GM11168 (cell line): ENCODE measurements around the gene RTF1.

Experiments
- in situ Hi-C: fragments of 300-500 bp; cut with MboI; formaldehyde crosslinking; loops from one replicate; pipeline ENCODE4 v1.12.0; 2022; ENCODE audit warnings: low sequenced_read_pairs; ENCODE audit not compliant: unreplicated experiment

RTF1 gene

GRCh38 chr15:41502795-41503668 lies 86.1 kb downstream of the RTF1 start:
- in situ Hi-C loops: no loop called here

GRCh38 chr15:41503669-41504010 lies 86.7 kb downstream of the RTF1 start:
- in situ Hi-C loops: no loop called here

GRCh38 chr15:41504751-41505492 lies 88.0 kb downstream of the RTF1 start:
- in situ Hi-C loops: no loop called here

DNA sequence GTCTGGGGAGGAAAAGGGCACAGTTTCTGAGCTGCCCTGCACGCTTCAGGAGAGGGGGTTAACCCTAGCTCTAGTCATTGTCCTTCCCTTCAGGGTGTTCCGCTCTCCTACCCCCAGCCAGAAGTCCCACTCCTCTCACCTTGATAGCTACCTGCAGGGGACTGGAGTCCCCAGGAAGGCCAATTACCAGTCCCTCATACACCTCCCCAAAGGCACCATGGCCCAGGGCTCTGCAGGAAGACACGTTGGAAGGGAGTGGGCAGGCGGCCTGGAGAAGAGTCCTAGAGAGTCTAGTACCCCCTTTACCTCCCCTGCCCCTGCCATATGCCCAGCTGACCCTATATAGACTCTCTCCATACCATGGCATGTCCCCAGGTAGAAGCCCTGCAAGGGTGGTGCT lies 88.9 kb downstream of the RTF1 start:
- in situ Hi-C loops: no loop called here

DNA sequence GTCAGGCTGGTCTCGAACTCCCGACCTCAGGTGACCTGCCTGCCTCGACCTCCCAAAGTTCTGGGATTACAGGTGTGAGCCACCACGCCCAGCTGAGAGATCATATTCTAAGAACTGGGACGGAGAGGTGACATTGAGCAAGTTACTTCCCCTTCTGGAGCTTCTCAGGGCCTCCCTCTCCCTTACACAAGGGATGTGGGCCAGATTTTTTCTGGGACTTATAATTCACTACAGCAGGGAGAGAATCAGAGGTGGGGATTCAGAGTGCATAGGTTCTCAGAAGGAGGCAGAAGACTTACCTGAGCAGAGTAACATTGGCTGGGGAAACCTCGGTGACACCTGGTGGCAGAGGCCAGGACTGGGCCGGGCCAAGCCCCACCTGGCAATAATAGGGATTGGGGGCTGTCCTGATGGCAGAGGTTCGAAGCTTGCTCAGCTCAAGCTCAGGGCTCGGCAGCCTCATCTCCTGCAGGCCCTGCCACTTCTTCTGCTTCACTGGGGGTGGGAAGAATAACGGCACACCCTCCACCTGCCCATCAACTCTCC lies 90.0 kb downstream of the RTF1 start:
- in situ Hi-C loops: no loop called here

DNA sequence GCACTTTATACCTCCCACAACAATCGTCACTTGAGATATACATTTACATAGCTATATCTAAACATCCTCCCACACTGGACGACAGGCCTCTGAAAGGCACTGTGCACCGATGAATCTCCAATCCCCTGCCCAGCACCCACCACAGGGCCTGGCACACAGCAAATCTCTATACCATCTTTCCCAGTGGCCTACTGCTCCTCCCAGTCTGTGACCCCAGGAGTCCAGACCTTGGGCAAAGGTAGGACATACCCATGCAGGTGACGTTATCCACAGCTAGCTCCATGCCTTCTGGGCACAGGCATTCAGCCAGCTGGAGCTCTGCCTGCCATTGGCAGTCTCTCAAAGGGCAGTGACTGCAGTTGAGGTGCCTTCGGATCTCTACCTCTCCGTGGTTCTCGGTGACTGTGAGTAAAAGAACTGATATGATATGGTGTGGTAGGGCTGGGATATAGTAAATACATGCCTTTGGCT lies 91.0 kb downstream of the RTF1 start:
- in situ Hi-C loops: no loop called here

GRCh38 chr15:41510728-41511127 lies 93.8 kb downstream of the RTF1 start:
- in situ Hi-C loops: no loop called here

- in situ Hi-C loops: no loop called here
These were observed 94.5 kb downstream of the RTF1 start for GRCh38 chr15:41511331-41511898.

DNA sequence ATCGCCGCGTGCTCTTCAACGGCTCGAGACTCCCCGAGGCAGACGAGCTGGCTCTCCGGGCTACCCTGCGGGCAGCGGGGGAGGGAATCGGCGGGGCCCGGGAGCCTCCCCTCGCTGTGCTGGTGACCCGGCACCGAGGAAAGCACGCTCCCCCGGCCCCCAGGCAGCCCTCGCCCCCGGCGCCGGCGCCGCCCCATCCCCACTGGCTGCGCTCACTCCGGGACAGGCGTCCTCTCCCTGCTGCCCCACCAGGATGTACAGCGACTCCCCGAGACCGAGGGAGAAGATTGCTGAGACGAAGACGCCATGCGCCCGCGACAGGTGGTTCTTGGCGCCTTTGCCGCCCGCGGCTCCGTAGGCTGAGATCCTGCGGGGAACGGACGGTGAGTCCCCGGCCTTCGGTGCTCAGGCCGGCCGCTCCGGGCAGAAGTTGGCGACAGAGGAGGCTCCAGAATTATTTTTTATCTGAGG lies 95.0 kb downstream of the RTF1 start:
- in situ Hi-C loops: no loop called here

DNA sequence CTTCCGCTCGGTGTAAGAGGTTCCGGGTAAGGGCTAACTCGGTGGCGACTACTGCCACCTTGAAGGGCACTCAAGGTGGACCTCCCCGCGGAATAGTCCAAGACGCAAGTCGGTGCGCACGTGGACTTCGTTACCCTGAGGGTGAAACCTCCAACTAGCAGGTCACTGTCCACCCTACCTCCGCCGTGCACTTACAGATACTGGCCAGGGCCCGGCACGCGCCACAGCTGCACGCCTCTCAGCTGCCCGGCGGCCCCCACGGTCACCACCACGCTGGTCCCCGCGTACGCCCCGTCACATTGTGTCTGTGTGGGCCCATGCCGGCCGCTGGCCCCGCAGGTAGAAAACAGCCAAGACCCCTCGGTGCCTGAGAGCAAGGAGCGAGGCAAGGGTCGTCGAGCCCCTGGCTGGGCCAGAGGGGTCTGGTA lies 95.6 kb downstream of the RTF1 start:
- in situ Hi-C loops: no loop called here

- in situ Hi-C loops: no loop called here
These were observed 96.1 kb downstream of the RTF1 start for GRCh38 chr15:41512940-41513505.

DNA sequence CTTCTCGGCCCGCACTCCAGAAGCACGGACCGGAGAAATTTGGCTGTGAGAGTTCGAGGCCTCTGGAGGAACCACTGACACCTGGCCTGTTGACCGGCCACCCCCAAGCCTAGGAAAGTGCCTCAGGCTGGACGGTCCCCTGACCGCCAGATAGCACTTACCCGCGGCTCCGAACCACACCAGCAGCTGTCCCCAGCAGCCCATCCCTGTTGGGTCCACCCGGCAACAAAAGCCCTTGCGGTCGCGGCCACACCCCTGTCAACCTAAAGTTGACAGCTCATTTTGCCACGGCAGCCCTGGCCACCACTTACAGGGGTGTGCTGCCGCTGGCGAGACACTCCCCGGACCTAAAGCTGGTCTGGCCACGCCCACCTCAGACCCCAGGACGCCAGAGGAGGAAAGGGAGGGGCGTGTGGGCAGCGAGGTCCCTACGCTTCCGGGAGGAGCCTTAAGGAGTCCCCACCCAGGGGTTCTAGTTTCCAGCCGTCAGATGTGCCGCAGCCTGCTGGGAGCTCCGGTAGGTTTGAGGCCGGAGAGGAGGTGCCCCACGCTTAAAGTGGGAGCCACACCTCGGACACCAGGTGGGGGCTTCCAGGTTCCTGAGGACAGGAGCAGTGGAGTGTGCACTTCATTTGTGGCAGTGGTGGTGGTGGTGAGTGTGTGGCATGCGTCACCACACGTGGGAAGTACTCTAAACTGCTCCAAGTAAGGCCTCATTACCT lies 96.8 kb downstream of the RTF1 start, which contains the start of gene LTK:
LTK (minus strand) TSS at position 322 of the 722 bp plus-strand sequence; CDS start at position 204, 118 bp downstream.
- in situ Hi-C loops: no loop called here

DNA sequence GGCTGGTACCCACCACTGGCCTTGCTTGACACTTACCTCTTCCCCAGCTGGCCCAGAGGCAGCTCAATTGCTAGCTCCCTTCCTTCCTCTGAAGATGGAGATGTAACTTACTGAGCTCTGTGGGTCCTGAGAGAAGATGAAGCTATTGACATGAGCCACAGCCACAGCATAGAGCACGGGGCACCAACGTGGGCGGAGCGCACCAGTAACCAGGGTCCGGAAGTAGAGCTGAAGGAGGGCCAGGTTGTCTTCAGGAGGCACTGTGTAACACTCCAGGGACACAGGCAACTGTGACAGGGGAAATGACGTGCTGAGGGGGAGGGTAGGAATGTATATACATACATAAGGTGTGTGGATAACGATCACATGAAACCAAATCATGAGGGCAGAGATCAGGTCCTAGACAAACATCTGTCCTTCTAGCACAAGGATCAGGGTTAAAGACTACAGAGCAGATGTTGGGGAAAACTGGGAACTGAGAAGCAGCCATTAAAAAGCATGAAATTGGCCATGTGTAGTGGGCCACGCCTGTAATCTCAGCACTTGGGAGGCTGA lies 101.1 kb downstream of the RTF1 start:
- in situ Hi-C loops: no loop called here

GRCh38 chr15:41520636-41521035 lies 103.7 kb downstream of the RTF1 start:
- in situ Hi-C loops: no loop called here

GRCh38 chr15:41521614-41522013 lies 104.7 kb downstream of the RTF1 start:
- in situ Hi-C loops: no loop called here

- in situ Hi-C loops: no loop called here
These were observed 106.2 kb downstream of the RTF1 start for GRCh38 chr15:41523097-41523496.

GRCh38 chr15:41530363-41530956 lies 113.6 kb downstream of the RTF1 start:
- in situ Hi-C loops: no loop called here
